Umbilical cord (tissue), 2 donors: ENCODE measurements around the gene CYTH2. TPM values are rescaled to one million over a fixed set of nuclear protein-coding genes. Genes with fewer than 3 reads are reported as not detected.
A peak's percentile ranks its signal among the peaks of the same experiment; 100 is the strongest.

Experiments
- DNase-seq: peaks from one replicate; pipeline ENCODE4 v3.0.0-alpha.2; 2015; ENCODE audit warnings: low spot score
- total RNA-seq: library from RNA; depleted of rRNA; stranded (reverse); fragments of >200 nt; gene quantifications from one replicate; pipeline ENCODE4 v1.2.3, GENCODE V29; 2014; ENCODE audit warnings: low replicate concordance; ENCODE audit not compliant: insufficient read depth

Gene CYTH2, protein sequence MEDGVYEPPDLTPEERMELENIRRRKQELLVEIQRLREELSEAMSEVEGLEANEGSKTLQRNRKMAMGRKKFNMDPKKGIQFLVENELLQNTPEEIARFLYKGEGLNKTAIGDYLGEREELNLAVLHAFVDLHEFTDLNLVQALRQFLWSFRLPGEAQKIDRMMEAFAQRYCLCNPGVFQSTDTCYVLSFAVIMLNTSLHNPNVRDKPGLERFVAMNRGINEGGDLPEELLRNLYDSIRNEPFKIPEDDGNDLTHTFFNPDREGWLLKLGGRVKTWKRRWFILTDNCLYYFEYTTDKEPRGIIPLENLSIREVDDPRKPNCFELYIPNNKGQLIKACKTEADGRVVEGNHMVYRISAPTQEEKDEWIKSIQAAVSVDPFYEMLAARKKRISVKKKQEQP
- 20.0 TPM for total RNA-seq

DNA sequence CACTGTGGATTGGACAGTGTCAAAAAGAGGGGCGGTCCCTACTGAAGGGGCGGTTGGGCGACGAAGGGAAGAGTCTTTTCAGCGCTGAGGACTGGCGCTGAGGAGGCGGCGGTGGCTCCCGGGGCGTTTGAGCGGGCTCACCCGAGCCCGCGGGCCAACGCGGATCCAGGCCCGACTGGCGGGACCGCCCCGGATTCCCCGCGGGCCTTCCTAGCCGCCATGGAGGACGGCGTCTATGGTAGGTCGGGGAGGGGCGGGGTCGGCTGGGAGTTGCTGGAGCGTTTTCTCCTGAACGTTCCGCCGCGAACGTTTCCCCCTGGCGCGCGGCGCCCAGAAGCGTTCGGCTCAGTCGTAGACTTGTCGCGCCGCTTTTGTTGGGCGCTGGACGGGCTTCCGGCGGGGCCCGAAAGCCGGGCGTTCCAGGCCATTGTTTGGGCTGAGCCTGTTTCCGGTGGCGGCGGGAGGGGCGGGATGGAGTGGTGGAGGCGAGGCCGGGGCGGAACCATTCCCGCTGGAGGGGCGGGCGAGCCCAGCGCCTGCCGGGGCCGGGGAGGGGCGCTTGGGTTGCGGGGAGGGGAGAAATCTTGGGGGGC, at the start of gene CYTH2:
CYTH2 (plus strand) TSS at position 81 of the 593 bp plus-strand sequence; CDS start at position 220, 139 bp downstream.
- peak; percentile 90 for DNase-seq

- DNase-seq, result peak; percentile 49
These were observed 47.6 kb upstream of the CYTH2 start for GRCh38 chr19:48421548-48421947.

- peak; percentile 49 for DNase-seq
These were observed 44.4 kb upstream of the CYTH2 start for GRCh38 chr19:48424694-48425219.

DNA sequence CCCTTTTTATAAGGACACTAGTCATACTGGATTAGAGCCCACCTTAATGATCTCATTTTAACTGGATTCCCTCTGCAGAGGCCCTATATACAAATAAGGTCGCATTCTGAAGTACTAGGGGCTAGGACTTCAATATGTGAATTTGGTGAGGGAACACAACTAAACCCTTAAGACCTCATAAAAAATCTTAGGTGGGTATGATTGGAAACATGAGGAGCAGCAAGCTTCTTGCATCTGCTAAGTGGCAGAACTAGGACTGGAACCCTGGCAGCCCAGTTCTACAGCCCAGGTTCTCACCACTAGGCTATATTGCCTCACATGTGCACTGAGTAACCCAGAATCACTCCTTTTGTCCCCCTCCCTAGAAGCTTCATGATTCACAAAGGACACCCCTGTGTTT, 40.5 kb upstream of the CYTH2 start:
- no peak for DNase-seq

GRCh38 chr19:48433337-48433736, 35.8 kb upstream of the CYTH2 start:
- DNase-seq, result no peak

DNA sequence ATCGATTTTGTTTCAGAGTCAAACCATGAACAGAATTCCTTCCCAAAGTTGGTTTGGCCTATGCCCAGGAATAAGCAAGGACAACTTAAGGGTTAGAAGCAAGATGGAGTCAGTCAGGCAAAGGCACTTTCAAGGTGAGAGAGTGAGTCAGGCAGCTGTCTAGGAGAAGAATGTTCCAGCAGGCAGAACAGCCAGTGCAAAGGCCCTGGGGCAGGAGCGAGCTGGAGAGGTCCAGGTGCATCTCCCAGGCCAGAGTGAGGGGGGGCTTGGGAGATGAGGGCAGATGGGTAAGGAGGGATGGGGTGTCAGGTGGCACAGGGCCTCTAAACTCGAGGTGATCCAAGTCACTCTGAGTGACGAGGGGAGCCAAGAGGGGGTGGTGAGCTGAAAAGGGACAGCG, 32.6 kb upstream of the CYTH2 start:
- no peak for DNase-seq

GRCh38 chr19:48441360-48442050, 27.7 kb upstream of the CYTH2 start:
- DNase-seq, result no peak

- DNase-seq, result no peak
These were observed 26.8 kb upstream of the CYTH2 start for GRCh38 chr19:48442116-48443035.

- no peak for DNase-seq
These were observed 25.9 kb upstream of the CYTH2 start for GRCh38 chr19:48443256-48443655.

DNA sequence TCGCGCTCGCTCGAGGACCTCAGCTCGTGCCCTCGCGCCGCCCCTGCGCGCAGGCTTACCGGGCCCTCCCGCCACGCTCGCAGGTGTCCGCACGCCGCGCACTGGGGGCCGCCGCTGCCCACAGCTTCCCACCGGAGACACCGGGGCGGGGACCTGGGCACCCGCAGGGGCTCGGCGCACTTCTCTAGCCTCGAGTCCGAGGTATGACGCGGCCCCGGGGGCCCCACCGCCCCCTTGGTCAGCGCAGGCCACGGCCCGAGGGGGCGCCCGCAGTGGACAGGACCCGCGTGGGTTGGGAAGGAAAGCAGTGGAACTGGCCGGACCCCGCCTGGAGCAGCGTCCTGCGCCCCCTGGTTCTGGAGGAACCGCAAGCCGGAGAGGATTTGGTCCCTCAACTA, 25.4 kb upstream of the CYTH2 start:
- no peak for DNase-seq

- DNase-seq, result no peak
These were observed 24.8 kb upstream of the CYTH2 start for GRCh38 chr19:48444129-48444935.

- no peak for DNase-seq
These were observed 24.3 kb upstream of the CYTH2 start for GRCh38 chr19:48444936-48445200.

- DNase-seq, result peak; percentile 89
These were observed 23.9 kb upstream of the CYTH2 start for GRCh38 chr19:48445256-48445605.

GRCh38 chr19:48445606-48446481, 23.3 kb upstream of the CYTH2 start, which contains the start of gene GRWD1:
Gene GRWD1 (plus strand): TSS chr19:48445983. CDS start chr19:48446006, 23 bp downstream.
- peak; percentile 98 for DNase-seq

DNA sequence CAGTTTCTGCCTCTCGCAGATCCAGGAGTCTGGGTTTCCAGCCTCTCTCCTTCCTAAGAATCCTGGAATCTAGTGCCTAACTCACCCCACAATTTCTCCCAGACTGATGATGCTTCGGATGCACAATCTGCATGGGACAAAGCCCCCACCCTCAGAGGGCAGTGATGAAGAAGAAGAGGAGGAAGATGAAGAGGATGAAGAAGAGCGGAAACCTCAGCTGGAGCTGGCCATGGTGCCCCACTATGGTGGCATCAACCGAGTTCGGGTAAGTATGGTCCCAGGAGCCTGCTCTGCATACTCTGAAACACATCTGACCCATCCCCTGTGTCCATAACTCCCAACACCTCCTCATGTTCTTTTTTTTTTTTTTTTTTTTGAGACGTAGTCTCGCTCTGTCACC, 22.6 kb upstream of the CYTH2 start:
- no peak for DNase-seq

- DNase-seq, result no peak
These were observed 20.6 kb upstream of the CYTH2 start for GRCh38 chr19:48448563-48448962.

GRCh38 chr19:48450441-48450840, 18.7 kb upstream of the CYTH2 start:
- no peak for DNase-seq

GRCh38 chr19:48450863-48451262, 18.3 kb upstream of the CYTH2 start:
- DNase-seq, result no peak

GRCh38 chr19:48451624-48452023, 17.5 kb upstream of the CYTH2 start:
- no peak for DNase-seq
